ENCODE results near the gene PIK3AP1. TPM values are rescaled to one million over a fixed set of nuclear protein-coding genes. Genes with fewer than 3 reads are reported as not detected.

Gene PIK3AP1
- total and polyA plus RNA-seq, 2 of the 8 experiments (the other 6 are each of a cell fraction or from before 2014, with no cell fraction given): 1.9 to 4.5 TPM

- TF ChIP-seq EP300 (IDR thresholded peaks at IDR 0.05; ENCODE audit: borderline replicate concordance in 1 of 2, low read depth in 2 of 2, low read length in 2 of 2) (no peak), CTCF (IDR thresholded peaks at IDR 0.05; ENCODE audit: control extremely low read depth in 1 of 3, insufficient read depth in 1 of 3, low read depth in 1 of 3, low read length in 3 of 3) (peak in 1 of 3 experiments; percentile 42; a peak in 1 of 4 replicates), CHD2 (IDR thresholded peaks at IDR 0.05; ENCODE audit: low read length) (no peak), RAD21 (IDR thresholded peaks at IDR 0.05 in 1 of 2, conservative IDR thresholded peaks at IDR 0.05 in 1 of 2; ENCODE audit: low read depth in 2 of 2, low read length in 2 of 2) (peak in 1 of 2 experiments; percentile 6; a peak in 2 of 4 replicates), YY1 (IDR thresholded peaks at IDR 0.05; ENCODE audit: low read depth, low read length) (no peak)
- H2AK5ac ChIP-seq (ENCODE audit: low read depth, low read length): no peak overlapping the region
- no peak overlapping the region for H3K14ac ChIP-seq (ENCODE audit: insufficient read length)
- H2BK20ac ChIP-seq (ENCODE audit: low read length): no peak overlapping the region
- ChIA-PET CTCF (ENCODE audit: partially characterized antibody) (interaction anchor here (0.8 kb wide), 1 partner anchor 21 kb away, joined by 3 read pairs; no protein-coding TSS in a partner anchor), POLR2A (ENCODE audit: partially characterized antibody) (interaction anchor here (1.1 kb wide), 1 partner anchor 22 kb away, joined by 3 read pairs; no protein-coding TSS in a partner anchor)
- no peaks in the 10 kb centered on the region for H3K4me1 ChIP-seq (replicated peaks in 1 of 4; ENCODE audit: control insufficient read depth in 3 of 4, insufficient read depth in 4 of 4, low read length in 3 of 4)
- no peaks in the 10 kb centered on the region for H3K79me2 ChIP-seq (ENCODE audit: control insufficient read depth in 1 of 2, insufficient read depth in 2 of 2, low read length in 2 of 2)
- H2BK5ac ChIP-seq (ENCODE audit: low read depth, low read length): no peak overlapping the region
- no peak overlapping the region for H4K91ac ChIP-seq (replicated peaks; ENCODE audit: insufficient read length, low read length)
- no peak overlapping the region for H3K9ac ChIP-seq (replicated peaks in 1 of 4; ENCODE audit: extremely low read depth in 1 of 4, low read depth in 3 of 4, low read length in 3 of 4)
- no peak overlapping the region for H3K27ac ChIP-seq (ENCODE audit: low read depth, low read length)
- H2BK15ac ChIP-seq (ENCODE audit: low read length): no peak overlapping the region
- H2AFZ ChIP-seq (ENCODE audit: low read length): no peak overlapping the region
- no peaks in the 10 kb centered on the region for H3K79me1 ChIP-seq (ENCODE audit: low read depth, low read length)
- no peak overlapping the region for H3K4me3 ChIP-seq (ENCODE audit: extremely low read depth in 1 of 4, insufficient read depth in 2 of 4, low read depth in 3 of 4, low read length in 4 of 4)
- H2BK120ac ChIP-seq (replicated peaks; ENCODE audit: low read depth, low read length): no peak overlapping the region
- H3K27me3 ChIP-seq (replicated peaks in 1 of 4; ENCODE audit: control insufficient read depth in 3 of 4, extremely low read depth in 1 of 4, insufficient read depth in 3 of 4, low read length in 3 of 4): no peaks in the 10 kb centered on the region
- H3K18ac ChIP-seq (ENCODE audit: extremely low read depth, low read length): no peak overlapping the region
- H3K56ac ChIP-seq (replicated peaks; ENCODE audit: insufficient read length, low read depth, low read length): no peak overlapping the region
- H4K20me1 ChIP-seq (replicated peaks in 1 of 2; ENCODE audit: control insufficient read depth in 1 of 2, insufficient read depth in 2 of 2, low read length in 2 of 2): no peaks in the 10 kb centered on the region
- no peak overlapping the region for H3K4me2 ChIP-seq (ENCODE audit: insufficient read depth in 1 of 2, low read depth in 2 of 2, low read length in 2 of 2)
- no peaks in the 10 kb centered on the region for H3K23me2 ChIP-seq (ENCODE audit: low read depth, low read length)
- DNase-seq (ENCODE audit: low read depth in 1 of 2, low spot score in 2 of 2): no peak
- no peak overlapping the region for H2BK12ac ChIP-seq (ENCODE audit: low read depth, low read length)
- no peak overlapping the region for H4K8ac ChIP-seq (ENCODE audit: extremely low read depth, insufficient read depth, low read length)
- H3K9me3 ChIP-seq (ENCODE audit: insufficient read depth in 2 of 2, low read depth in 1 of 2, low read length in 1 of 2): no peaks in the 10 kb centered on the region
- H3K36me3 ChIP-seq (ENCODE audit: control insufficient read depth in 2 of 4, insufficient read depth in 4 of 4, low read length in 3 of 4): no peaks in the 10 kb centered on the region
- no peak overlapping the region for H3K23ac ChIP-seq (ENCODE audit: insufficient read length)
- no peak overlapping the region for H3K4ac ChIP-seq (replicated peaks; ENCODE audit: insufficient read length, low read depth, low read length)
- 87% methylated on average over 5 of the region's 5 CpGs; no CpG with 5 or more reads in 1 of the 2 experiments for whole genome bisulfite sequencing, 2 experiments (ENCODE audit: extremely low coverage in 1 of 2, insufficient coverage in 1 of 2, insufficient read length in 1 of 2, insufficient replicate concordance in 2 of 2, low coverage in 1 of 2, low lambda C conversion rate in 2 of 2, missing lambda C conversion rate in 1 of 2)
- no peak overlapping the region for H4K5ac ChIP-seq (ENCODE audit: insufficient read length, low read depth, low read length)
- FAIRE-seq: peak; percentile 69
Observed at GRCh38 chr10:96626795-96627194, 93.5 kb downstream of the PIK3AP1 start.

All from H1 (cell line).